Stomach (tissue), 4 donors: ENCODE measurements around the gene DUSP14.

Experiments
- EP300 ChIP-seq: sonication (generic); formaldehyde crosslinking; IDR thresholded peaks from one replicate; pipeline ENCODE4 v1.6.1; 2017; ENCODE audit warnings: antibody characterized with exemption
- POLR2A ChIP-seq, 4 donors: fragments of 450-650 bp; IDR thresholded peaks; one replicate each; pipeline ENCODE4 v1.6.1; 2016; ENCODE audit warnings: antibody characterized with exemption in 4 of 4, control low read depth in 2 of 4, mild to moderate bottlenecking in 1 of 4, moderate library complexity in 1 of 4
- TF ChIP-seq, protein P1 (sequence below), 7 experiments: fragments of 450-650 bp in 4 of 7; fragments of 200-600 bp in 3 of 7; sonication (generic) in 3 of 7; IDR thresholded peaks; one replicate each; pipeline ENCODE4 v1.5.1; 2016 to 2019; ENCODE audit warnings: antibody characterized with exemption in 7 of 7, control low read depth in 2 of 7, mild to moderate bottlenecking in 1 of 7

DNA sequence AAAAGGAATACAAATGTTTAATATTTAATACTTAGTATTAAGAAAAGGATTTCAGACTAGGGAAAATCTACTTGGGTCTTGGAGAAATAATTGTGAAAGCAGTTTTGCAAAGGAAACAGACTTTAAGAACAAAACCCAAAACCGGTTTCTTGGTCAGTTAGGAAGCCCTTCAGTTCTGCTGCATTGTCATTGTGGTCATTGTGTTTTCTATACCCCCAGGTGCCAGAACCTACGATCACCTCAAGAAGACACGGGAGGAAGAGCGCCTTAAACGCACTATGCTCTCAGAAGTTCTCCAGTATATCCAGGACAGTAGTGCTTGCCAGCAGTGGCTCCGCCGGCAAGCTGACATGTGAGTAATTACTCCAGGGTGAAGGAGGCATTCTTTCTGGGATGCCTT lies 19.5 kb upstream of the DUSP14 start:
- TF ChIP-seq, protein P1, sequence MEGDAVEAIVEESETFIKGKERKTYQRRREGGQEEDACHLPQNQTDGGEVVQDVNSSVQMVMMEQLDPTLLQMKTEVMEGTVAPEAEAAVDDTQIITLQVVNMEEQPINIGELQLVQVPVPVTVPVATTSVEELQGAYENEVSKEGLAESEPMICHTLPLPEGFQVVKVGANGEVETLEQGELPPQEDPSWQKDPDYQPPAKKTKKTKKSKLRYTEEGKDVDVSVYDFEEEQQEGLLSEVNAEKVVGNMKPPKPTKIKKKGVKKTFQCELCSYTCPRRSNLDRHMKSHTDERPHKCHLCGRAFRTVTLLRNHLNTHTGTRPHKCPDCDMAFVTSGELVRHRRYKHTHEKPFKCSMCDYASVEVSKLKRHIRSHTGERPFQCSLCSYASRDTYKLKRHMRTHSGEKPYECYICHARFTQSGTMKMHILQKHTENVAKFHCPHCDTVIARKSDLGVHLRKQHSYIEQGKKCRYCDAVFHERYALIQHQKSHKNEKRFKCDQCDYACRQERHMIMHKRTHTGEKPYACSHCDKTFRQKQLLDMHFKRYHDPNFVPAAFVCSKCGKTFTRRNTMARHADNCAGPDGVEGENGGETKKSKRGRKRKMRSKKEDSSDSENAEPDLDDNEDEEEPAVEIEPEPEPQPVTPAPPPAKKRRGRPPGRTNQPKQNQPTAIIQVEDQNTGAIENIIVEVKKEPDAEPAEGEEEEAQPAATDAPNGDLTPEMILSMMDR (IDR thresholded peaks at IDR 0.05), result no peak
- no peak for TF ChIP-seq POLR2A (IDR thresholded peaks at IDR 0.05)
- no peak for TF ChIP-seq EP300
